MCF 10A (cell line): ENCODE results near the gene CENPX. TPM values are rescaled to one million over a fixed set of nuclear protein-coding genes. Genes with fewer than 3 reads are reported as not detected.

ENCODE experiments used
- BruUV-seq: library from RNA; stranded (reverse); fragments of 400-500 nt; replicated peaks from 2 replicates; lab custom pipeline; 2021; lab: Mats Ljungman, UMichigan
- CTCF ChIA-PET: fragments of 300-600 bp; sonication (Branson Sonifier 250); formaldehyde crosslinking; extraction: SDS; loops from one replicate; lab custom pipeline; 2021; ENCODE audit warnings: antibody characterized with exemption, inconsistent platforms; lab: Yijun Ruan, JAX
- POLR2A ChIA-PET: fragments of 300-600, 350-650 bp; sonication (Branson Sonifier 250); formaldehyde crosslinking; extraction: SDS; loops from one replicate; lab custom pipeline; 2020; ENCODE audit warnings: antibody characterized with exemption, inconsistent platforms; lab: Yijun Ruan, JAX
- DNase-seq: peaks from one replicate; pipeline ENCODE4 v3.0.0-alpha.2; 2018; ENCODE audit not compliant: unreplicated experiment
- H3K27ac Mint-ChIP-seq: one replicate; pipeline ENCODE4 v1.8.0; 2022; ENCODE audit warnings: mild to moderate bottlenecking, low read depth, mixed read lengths; ENCODE audit not compliant: unreplicated experiment
- H3K27me3 Mint-ChIP-seq: one replicate; pipeline ENCODE4 v1.8.0; 2022; ENCODE audit warnings: mixed read lengths; ENCODE audit not compliant: insufficient read depth, unreplicated experiment
- H3K36me3 Mint-ChIP-seq: one replicate; pipeline ENCODE4 v1.8.0; 2022; ENCODE audit warnings: mild to moderate bottlenecking, moderate library complexity, mixed read lengths; ENCODE audit not compliant: insufficient read depth, unreplicated experiment
- H3K4me1 Mint-ChIP-seq: one replicate; pipeline ENCODE4 v1.8.0; 2022; ENCODE audit warnings: mixed read lengths; ENCODE audit not compliant: insufficient read depth, unreplicated experiment
- H3K4me3 Mint-ChIP-seq: one replicate; pipeline ENCODE4 v1.8.0; 2022; ENCODE audit warnings: mild to moderate bottlenecking, moderate library complexity, mixed read lengths; ENCODE audit not compliant: unreplicated experiment
- H3K9me3 Mint-ChIP-seq: one replicate; pipeline ENCODE4 v1.8.0; 2022; ENCODE audit warnings: mixed read lengths; ENCODE audit not compliant: unreplicated experiment
- intact Hi-C: fragments of 100-400 bp; cut with micrococcal nuclease; formaldehyde crosslinking; loops from 2 replicates; pipeline ENCODE4 v1.14.1; 2022
- total RNA-seq: library from RNA; stranded (reverse); gene quantifications from 2 replicates; pipeline ENCODE4 v1.2.3, GENCODE V29; 2022
- TF ChIP-seq, protein P1 (sequence below): fragments of 200-600 bp; IDR thresholded peaks from one replicate; pipeline ENCODE4 v1.8.0; 2022; ENCODE audit warnings: antibody characterized with exemption, mild to moderate bottlenecking; ENCODE audit not compliant: unreplicated experiment

The CENPX gene
- total RNA-seq, 1 experiment from 2014 or later = 35.6 TPM

DNA sequence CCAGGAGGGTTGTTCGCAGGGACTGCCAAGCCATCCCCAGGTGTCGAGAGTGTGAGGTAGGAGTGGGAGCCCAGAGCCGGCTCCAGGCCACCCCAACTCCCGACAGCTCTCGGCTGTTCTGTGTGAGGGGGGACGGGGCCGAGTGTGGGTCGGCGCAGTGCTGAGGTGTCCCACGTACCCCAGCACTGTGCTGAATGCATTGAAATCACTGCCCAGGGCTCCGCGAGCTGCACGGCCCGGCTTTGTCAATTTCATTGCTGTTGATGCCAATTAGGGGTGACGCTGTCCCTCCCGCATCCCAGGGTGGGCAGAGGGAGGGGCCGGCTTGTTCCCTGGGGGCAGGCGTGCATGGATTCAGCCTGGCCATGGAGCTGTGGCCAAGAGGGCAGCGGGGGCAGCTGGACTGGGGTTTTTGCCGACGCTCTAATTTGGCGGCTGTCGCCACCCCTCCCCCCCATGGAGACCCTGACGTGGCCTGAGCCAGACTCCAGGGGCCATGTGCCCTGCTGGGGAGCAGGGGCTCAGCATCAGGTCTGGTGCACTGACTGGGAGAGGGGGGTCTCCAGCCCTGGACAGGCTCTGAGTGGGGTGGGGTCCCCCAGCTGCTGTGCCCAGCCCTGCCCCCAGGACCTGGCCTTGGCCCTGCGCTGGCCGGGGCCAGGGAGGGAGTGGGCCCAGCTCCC is 14.3 kb downstream of the CENPX start:
- intact Hi-C loops = no loop called here
- Mint-ChIP-seq H3K36me3 (peaks cover 12% of the 10 kb centered on the region), H3K27me3 (no peaks in the 10 kb centered on the region), H3K4me1 (peaks cover 10% of the 10 kb centered on the region), H3K4me3 (no peak overlapping the region), H3K27ac (no peak overlapping the region), H3K9me3 (no peaks in the 10 kb centered on the region)
- POLR2A ChIA-PET = interaction anchor here (0.6 to 1.2 kb wide), 2 partner anchors 14 to 49 kb away, joined by 3 to 4 read pairs; no protein-coding TSS in a partner anchor
- TF ChIP-seq, protein P1, sequence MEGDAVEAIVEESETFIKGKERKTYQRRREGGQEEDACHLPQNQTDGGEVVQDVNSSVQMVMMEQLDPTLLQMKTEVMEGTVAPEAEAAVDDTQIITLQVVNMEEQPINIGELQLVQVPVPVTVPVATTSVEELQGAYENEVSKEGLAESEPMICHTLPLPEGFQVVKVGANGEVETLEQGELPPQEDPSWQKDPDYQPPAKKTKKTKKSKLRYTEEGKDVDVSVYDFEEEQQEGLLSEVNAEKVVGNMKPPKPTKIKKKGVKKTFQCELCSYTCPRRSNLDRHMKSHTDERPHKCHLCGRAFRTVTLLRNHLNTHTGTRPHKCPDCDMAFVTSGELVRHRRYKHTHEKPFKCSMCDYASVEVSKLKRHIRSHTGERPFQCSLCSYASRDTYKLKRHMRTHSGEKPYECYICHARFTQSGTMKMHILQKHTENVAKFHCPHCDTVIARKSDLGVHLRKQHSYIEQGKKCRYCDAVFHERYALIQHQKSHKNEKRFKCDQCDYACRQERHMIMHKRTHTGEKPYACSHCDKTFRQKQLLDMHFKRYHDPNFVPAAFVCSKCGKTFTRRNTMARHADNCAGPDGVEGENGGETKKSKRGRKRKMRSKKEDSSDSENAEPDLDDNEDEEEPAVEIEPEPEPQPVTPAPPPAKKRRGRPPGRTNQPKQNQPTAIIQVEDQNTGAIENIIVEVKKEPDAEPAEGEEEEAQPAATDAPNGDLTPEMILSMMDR = no peak
- BruUV-seq = no TSS peak
- no peak for DNase-seq
- CTCF ChIA-PET = interaction anchor here (0.6 to 1.2 kb wide), 3 partner anchors 14 to 21 kb away, joined by 3 to 5 read pairs (median 3); no protein-coding TSS in a partner anchor

DNA sequence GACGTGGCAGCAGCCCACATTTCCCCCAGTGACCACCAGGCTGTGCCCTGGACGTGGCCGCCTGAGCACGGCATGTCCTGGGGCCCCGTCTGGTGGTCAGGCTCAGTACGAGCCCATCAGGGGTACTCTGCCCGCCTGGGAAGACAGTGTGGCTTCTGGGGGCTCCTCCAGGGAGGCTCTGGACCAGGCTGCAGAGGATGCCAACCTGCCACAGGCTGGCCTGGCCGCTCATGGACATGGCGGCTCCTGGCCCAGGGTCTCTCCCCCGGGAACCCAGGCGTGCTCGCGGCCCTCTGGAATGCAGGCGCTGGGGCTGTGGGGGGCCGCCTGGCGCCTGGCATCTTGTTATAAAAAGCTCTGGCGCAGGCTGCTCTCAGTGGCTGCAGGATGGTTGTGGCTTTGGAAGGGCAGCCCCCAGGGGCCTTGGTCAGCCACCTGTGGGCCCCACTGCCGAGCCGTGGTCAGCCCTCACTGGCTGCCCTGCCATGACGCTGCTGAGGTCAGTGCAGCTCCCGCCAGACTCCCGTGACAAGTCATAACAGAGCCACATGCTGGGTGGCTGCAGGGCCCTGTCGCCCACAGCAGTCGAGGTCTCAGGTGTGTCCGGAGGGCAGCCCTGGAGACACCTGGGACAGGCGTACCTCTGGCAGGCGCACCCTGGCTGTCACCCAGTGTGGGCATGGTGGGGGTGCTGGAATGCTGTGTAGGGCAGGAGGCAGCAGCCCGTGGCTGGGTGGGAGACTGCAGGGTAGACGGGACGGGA is 15.0 kb downstream of the CENPX start:
- TF ChIP-seq, protein P1 = no peak
- Mint-ChIP-seq H3K4me3 (no peak overlapping the region), H3K4me1 (peaks cover 10% of the 10 kb centered on the region), H3K36me3 (peaks cover 12% of the 10 kb centered on the region), H3K9me3 (no peaks in the 10 kb centered on the region), H3K27ac (no peak overlapping the region), H3K27me3 (no peaks in the 10 kb centered on the region)
- no peak for DNase-seq
- POLR2A ChIA-PET = interaction anchor here (0.6 to 1.2 kb wide), 2 partner anchors 14 to 48 kb away, joined by 3 to 4 read pairs; no protein-coding TSS in a partner anchor
- CTCF ChIA-PET = interaction anchor here (1.1 to 1.2 kb wide), 2 partner anchors 14 to 22 kb away, joined by 3 to 5 read pairs; no protein-coding TSS in a partner anchor
- no TSS peak for BruUV-seq
- intact Hi-C loops = no loop called here

DNA sequence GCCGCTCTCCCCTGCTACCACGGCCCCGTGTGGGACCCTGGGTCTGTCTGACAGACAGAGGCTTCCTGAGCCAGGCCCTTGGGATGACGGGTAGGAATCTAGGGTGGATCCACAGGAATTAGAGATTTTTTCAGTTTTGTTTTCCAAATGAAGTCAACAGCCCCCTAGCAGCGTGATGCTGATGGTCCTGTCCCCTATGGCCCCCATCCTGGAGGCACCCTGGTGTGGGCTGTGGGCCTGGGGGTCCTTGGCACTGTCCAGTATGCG is 15.5 kb downstream of the CENPX start:
- intact Hi-C loops = no loop called here
- Mint-ChIP-seq H3K4me3 (no peak overlapping the region), H3K4me1 (peaks cover 10% of the 10 kb centered on the region), H3K9me3 (no peaks in the 10 kb centered on the region), H3K27ac (no peak overlapping the region), H3K27me3 (no peaks in the 10 kb centered on the region), H3K36me3 (peaks cover 12% of the 10 kb centered on the region)
- BruUV-seq = no TSS peak
- TF ChIP-seq, protein P1 = no peak
- DNase-seq = no peak
- POLR2A ChIA-PET = interaction anchor here (1.0 kb wide), 1 partner anchor 14 kb away, joined by 3 read pairs; no protein-coding TSS in a partner anchor
- CTCF ChIA-PET = interaction anchor here (1.0 kb wide), 1 partner anchor 13 kb away, joined by 4 read pairs; no protein-coding TSS in a partner anchor
